ENCODE results near the gene UNKL.

UNKL gene

GRCh38 chr16:1335996-1336395 is 78.5 kb downstream of the UNKL start:
- Histone ChIP-seq H2AFZ (ENCODE audit: low read length) (no peak overlapping the region), H3K36me3 (ENCODE audit: insufficient read depth, low read length) (no peaks in the 10 kb centered on the region), H3K4me3 (ENCODE audit: low read depth, low read length, poor library complexity, severe bottlenecking) (no peak overlapping the region), H3K9me3 (ENCODE audit: low read length) (no peaks in the 10 kb centered on the region), H3K27me3 (ENCODE audit: insufficient read depth, low read length) (peaks cover 16% of the 10 kb centered on the region; the same call in 1 of the 2 replicates), H3K4me1 (ENCODE audit: insufficient read depth, low read length, severe bottlenecking) (peaks cover 33% of the 10 kb centered on the region), H3K9ac (ENCODE audit: low read length) (no peak overlapping the region), H3F3A (ENCODE audit: insufficient read depth, low read length) (no peaks in the 10 kb centered on the region; the same call in 1 of the 2 replicates), H3K27ac (ENCODE audit: low read depth, low read length, poor library complexity, severe bottlenecking) (no peak overlapping the region), H3K4me2 (ENCODE audit: low read length) (no peak overlapping the region), H4K20me1 (ENCODE audit: insufficient read depth, low read length) (no peaks in the 10 kb centered on the region), H3K9me2 (ENCODE audit: low read depth, low read length) (no peaks in the 10 kb centered on the region), H3K79me2 (ENCODE audit: insufficient read depth, low read length) (no peaks in the 10 kb centered on the region)
- TF ChIP-seq CTCF (IDR thresholded peaks at IDR 0.05; ENCODE audit: low read length), result 0 out of 2 replicates have a peak, but pooled peaks have one; percentile 12
- no peak for TF ChIP-seq EZH2 (IDR thresholded peaks at IDR 0.05; ENCODE audit: borderline replicate concordance, low read length)

- no peak overlapping the region for H2AFZ ChIP-seq (ENCODE audit: low read length)
- no peak overlapping the region for H3K27ac ChIP-seq (ENCODE audit: low read depth, low read length, poor library complexity, severe bottlenecking)
- H3K4me2 ChIP-seq (ENCODE audit: low read length), result no peak overlapping the region
- H3K9me2 ChIP-seq (ENCODE audit: low read depth, low read length), result no peaks in the 10 kb centered on the region
- no peak overlapping the region for H3K9ac ChIP-seq (ENCODE audit: low read length)
- TF ChIP-seq CTCF (IDR thresholded peaks at IDR 0.05; ENCODE audit: low read length) (no peak), EZH2 (IDR thresholded peaks at IDR 0.05; ENCODE audit: borderline replicate concordance, low read length) (no peak)
- no peaks in the 10 kb centered on the region for H3K9me3 ChIP-seq (ENCODE audit: low read length)
- no peaks in the 10 kb centered on the region for H4K20me1 ChIP-seq (ENCODE audit: insufficient read depth, low read length)
- H3K4me1 ChIP-seq (ENCODE audit: insufficient read depth, low read length, severe bottlenecking), result peaks cover 37% of the 10 kb centered on the region
- H3K36me3 ChIP-seq (ENCODE audit: insufficient read depth, low read length), result no peaks in the 10 kb centered on the region
- no peaks in the 10 kb centered on the region; the same call in 1 of the 2 replicates for H3F3A ChIP-seq (ENCODE audit: insufficient read depth, low read length)
- no peak overlapping the region for H3K4me3 ChIP-seq (ENCODE audit: low read depth, low read length, poor library complexity, severe bottlenecking)
- peaks cover 16% of the 10 kb centered on the region; the same call in 1 of the 2 replicates for H3K27me3 ChIP-seq (ENCODE audit: insufficient read depth, low read length)
- H3K79me2 ChIP-seq (ENCODE audit: insufficient read depth, low read length), result no peaks in the 10 kb centered on the region
Measured at GRCh38 chr16:1335211-1335971, 79.1 kb downstream of the UNKL start.

- no peaks in the 10 kb centered on the region for H3K79me2 ChIP-seq (ENCODE audit: insufficient read depth, low read length)
- H3K4me3 ChIP-seq (ENCODE audit: low read depth, low read length, poor library complexity, severe bottlenecking), result no peak overlapping the region
- no peak overlapping the region for H2AFZ ChIP-seq (ENCODE audit: low read length)
- no peak for TF ChIP-seq CTCF (IDR thresholded peaks at IDR 0.05; ENCODE audit: low read length)
- TF ChIP-seq EZH2 (IDR thresholded peaks at IDR 0.05; ENCODE audit: borderline replicate concordance, low read length), result no peak
- H3F3A ChIP-seq (ENCODE audit: insufficient read depth, low read length), result no peaks in the 10 kb centered on the region; the same call in 1 of the 2 replicates
- no peak overlapping the region for H3K9ac ChIP-seq (ENCODE audit: low read length)
- no peak overlapping the region for H3K27ac ChIP-seq (ENCODE audit: low read depth, low read length, poor library complexity, severe bottlenecking)
- no peaks in the 10 kb centered on the region for H4K20me1 ChIP-seq (ENCODE audit: insufficient read depth, low read length)
- no peak overlapping the region for H3K4me2 ChIP-seq (ENCODE audit: low read length)
- H3K9me2 ChIP-seq (ENCODE audit: low read depth, low read length), result no peaks in the 10 kb centered on the region
- H3K36me3 ChIP-seq (ENCODE audit: insufficient read depth, low read length), result no peaks in the 10 kb centered on the region
- peaks cover 37% of the 10 kb centered on the region for H3K4me1 ChIP-seq (ENCODE audit: insufficient read depth, low read length, severe bottlenecking)
- peaks cover 16% of the 10 kb centered on the region; the same call in 1 of the 2 replicates for H3K27me3 ChIP-seq (ENCODE audit: insufficient read depth, low read length)
- no peaks in the 10 kb centered on the region for H3K9me3 ChIP-seq (ENCODE audit: low read length)
Measured at GRCh38 chr16:1334739-1335138, 79.8 kb downstream of the UNKL start.

Data from OCI-LY1 (cell line).